Measurements from ENCODE around the gene RAD18. TPM values are rescaled to one million over a fixed set of nuclear protein-coding genes. Genes with fewer than 3 reads are reported as not detected.

RAD18 gene
- total RNA-seq, 3 donors from 2014 or later (not counting 1 experiment from before 2014, with no cell fraction given): 19.8 to 23.3 (median 22.5) TPM

DNA sequence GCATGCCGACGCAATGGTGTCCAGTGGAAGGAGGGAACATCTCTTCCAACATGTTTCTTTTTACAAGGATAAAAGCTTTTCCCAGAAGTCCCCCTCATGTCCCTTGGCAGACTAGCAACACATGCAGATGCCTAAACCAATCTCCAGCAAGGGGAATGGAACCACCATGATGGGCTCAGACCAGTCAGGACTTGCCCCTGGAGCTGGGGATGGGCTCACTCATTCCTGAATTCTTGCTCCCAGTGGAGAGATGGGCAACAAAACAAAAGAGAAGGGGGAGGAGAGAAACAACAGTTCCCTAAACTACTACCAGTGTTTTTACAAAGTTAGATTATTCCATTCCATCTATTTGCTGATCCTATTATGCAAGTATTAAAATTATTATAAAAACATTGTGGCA lies 117.1 kb downstream of the RAD18 start:
- 100% methylated on average over 2 of the region's 2 CpGs for WGBS (ENCODE audit: insufficient coverage)
- Histone ChIP-seq H3K4me1 (ENCODE audit: control insufficient read depth, insufficient read depth, low read length) (no peaks in the 10 kb centered on the region), H3K9me3 (ENCODE audit: control insufficient read depth, insufficient read depth, low read length) (no peaks in the 10 kb centered on the region), H3K27me3 (ENCODE audit: control insufficient read depth, insufficient read depth, low read length) (no peaks in the 10 kb centered on the region), H3K36me3 (ENCODE audit: control insufficient read depth, insufficient read depth, low read length) (no peaks in the 10 kb centered on the region), H3K27ac (ENCODE audit: low read length) (no peak overlapping the region), H3K4me3 (ENCODE audit: low read length) (no peak overlapping the region)
- Mint-ChIP-seq H3K27ac (no peak overlapping the region), H3K27me3 (ENCODE audit: low read depth in 2 of 2) (no peaks in the 10 kb centered on the region), H3K4me1 (no peaks in the 10 kb centered on the region), H3K36me3 (no peaks in the 10 kb centered on the region), H3K9me3 (no peaks in the 10 kb centered on the region), H3K4me3 (no peak overlapping the region)
- ATAC-seq: no peak
- no peak for DNase-seq
- TF ChIP-seq, protein P1, sequence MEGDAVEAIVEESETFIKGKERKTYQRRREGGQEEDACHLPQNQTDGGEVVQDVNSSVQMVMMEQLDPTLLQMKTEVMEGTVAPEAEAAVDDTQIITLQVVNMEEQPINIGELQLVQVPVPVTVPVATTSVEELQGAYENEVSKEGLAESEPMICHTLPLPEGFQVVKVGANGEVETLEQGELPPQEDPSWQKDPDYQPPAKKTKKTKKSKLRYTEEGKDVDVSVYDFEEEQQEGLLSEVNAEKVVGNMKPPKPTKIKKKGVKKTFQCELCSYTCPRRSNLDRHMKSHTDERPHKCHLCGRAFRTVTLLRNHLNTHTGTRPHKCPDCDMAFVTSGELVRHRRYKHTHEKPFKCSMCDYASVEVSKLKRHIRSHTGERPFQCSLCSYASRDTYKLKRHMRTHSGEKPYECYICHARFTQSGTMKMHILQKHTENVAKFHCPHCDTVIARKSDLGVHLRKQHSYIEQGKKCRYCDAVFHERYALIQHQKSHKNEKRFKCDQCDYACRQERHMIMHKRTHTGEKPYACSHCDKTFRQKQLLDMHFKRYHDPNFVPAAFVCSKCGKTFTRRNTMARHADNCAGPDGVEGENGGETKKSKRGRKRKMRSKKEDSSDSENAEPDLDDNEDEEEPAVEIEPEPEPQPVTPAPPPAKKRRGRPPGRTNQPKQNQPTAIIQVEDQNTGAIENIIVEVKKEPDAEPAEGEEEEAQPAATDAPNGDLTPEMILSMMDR (IDR thresholded peaks at IDR 0.05): no peak
- intact Hi-C loops (cut with micrococcal nuclease): no loop called here

GRCh38 chr3:8845641-8846040 lies 117.6 kb downstream of the RAD18 start:
- Histone ChIP-seq H3K4me1 (ENCODE audit: control insufficient read depth, insufficient read depth, low read length) (no peaks in the 10 kb centered on the region), H3K4me3 (ENCODE audit: low read length) (no peak overlapping the region), H3K27ac (ENCODE audit: low read length) (no peak overlapping the region), H3K27me3 (ENCODE audit: control insufficient read depth, insufficient read depth, low read length) (no peaks in the 10 kb centered on the region), H3K36me3 (ENCODE audit: control insufficient read depth, insufficient read depth, low read length) (no peaks in the 10 kb centered on the region), H3K9me3 (ENCODE audit: control insufficient read depth, insufficient read depth, low read length) (no peaks in the 10 kb centered on the region)
- DNase-seq: no peak
- Mint-ChIP-seq H3K4me1 (no peaks in the 10 kb centered on the region), H3K36me3 (no peaks in the 10 kb centered on the region), H3K9me3 (no peaks in the 10 kb centered on the region), H3K27me3 (ENCODE audit: low read depth in 2 of 2) (no peaks in the 10 kb centered on the region), H3K27ac (no peak overlapping the region), H3K4me3 (no peak overlapping the region)
- 100% methylated on average over 1 of the region's 1 CpG for WGBS (ENCODE audit: insufficient coverage)
- intact Hi-C loops (cut with micrococcal nuclease): no loop called here
- TF ChIP-seq, protein P1 (IDR thresholded peaks at IDR 0.05): no peak
- ATAC-seq: no peak

DNA sequence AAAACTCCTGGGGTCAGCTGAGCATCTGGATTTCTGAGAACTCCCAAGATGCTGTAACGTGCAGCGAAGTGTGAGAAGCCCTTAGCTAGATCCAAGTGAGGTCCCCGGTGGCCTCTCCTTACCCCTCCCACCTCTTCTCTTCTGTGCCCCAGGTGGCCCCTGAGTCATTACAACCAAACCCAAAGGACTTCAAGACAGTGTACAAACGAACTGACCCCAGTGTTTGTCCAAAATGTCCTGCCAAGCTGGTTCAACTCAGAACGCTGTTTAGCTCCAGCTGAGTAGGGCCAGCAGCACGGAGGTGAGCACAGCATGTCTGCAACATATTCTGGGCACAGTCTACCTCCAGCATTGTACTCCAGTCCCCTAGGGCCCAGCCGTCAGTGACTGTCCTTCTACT lies 119.9 kb downstream of the RAD18 start:
- Mint-ChIP-seq H3K27ac (no peak overlapping the region), H3K36me3 (no peaks in the 10 kb centered on the region), H3K4me1 (no peaks in the 10 kb centered on the region), H3K9me3 (no peaks in the 10 kb centered on the region), H3K4me3 (no peak overlapping the region), H3K27me3 (ENCODE audit: low read depth in 2 of 2) (no peaks in the 10 kb centered on the region)
- no peak for ATAC-seq
- Histone ChIP-seq H3K4me3 (ENCODE audit: low read length) (no peak overlapping the region), H3K27me3 (ENCODE audit: control insufficient read depth, insufficient read depth, low read length) (no peaks in the 10 kb centered on the region), H3K9me3 (ENCODE audit: control insufficient read depth, insufficient read depth, low read length) (no peaks in the 10 kb centered on the region), H3K4me1 (ENCODE audit: control insufficient read depth, insufficient read depth, low read length) (no peaks in the 10 kb centered on the region), H3K36me3 (ENCODE audit: control insufficient read depth, insufficient read depth, low read length) (no peaks in the 10 kb centered on the region), H3K27ac (ENCODE audit: low read length) (no peak overlapping the region)
- WGBS (ENCODE audit: insufficient coverage): 93% methylated on average over 7 of the region's 7 CpGs
- TF ChIP-seq, protein P1 (IDR thresholded peaks at IDR 0.05): no peak
- intact Hi-C loops (cut with micrococcal nuclease): no loop called here
- DNase-seq: no peak

DNA sequence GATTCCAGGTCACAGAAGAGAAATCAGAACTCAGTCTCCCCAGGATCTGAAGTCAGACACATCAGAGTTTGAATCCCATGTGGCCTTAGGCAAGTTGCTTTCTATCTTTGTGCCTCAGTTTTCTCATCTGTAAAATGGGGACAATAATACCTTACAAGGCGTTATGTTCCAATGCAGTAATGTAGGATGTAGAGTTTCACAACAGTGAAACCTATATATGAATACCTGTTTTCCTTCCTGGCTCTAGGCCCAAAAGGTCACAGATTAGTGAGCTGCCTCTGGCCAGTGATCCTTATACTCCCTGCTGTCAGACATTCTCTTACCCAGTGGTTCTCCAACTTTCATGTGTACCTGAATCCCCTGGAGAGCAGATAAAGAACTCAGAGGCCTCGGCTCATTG lies 121.0 kb downstream of the RAD18 start:
- H3K27me3 ChIP-seq (ENCODE audit: control insufficient read depth, insufficient read depth, low read length): no peaks in the 10 kb centered on the region
- H3K27ac ChIP-seq (ENCODE audit: low read length): no peak overlapping the region
- H3K36me3 ChIP-seq (ENCODE audit: control insufficient read depth, insufficient read depth, low read length): no peaks in the 10 kb centered on the region
- TF ChIP-seq, protein P1 (IDR thresholded peaks at IDR 0.05): no peak
- intact Hi-C loops (cut with micrococcal nuclease): no loop called here
- WGBS (ENCODE audit: insufficient coverage): 89% methylated on average over 1 of the region's 2 CpGs
- Mint-ChIP-seq H3K27ac (no peak overlapping the region), H3K27me3 (ENCODE audit: low read depth in 2 of 2) (no peaks in the 10 kb centered on the region), H3K9me3 (no peaks in the 10 kb centered on the region), H3K4me3 (no peak overlapping the region), H3K4me1 (no peaks in the 10 kb centered on the region), H3K36me3 (no peaks in the 10 kb centered on the region)
- DNase-seq (no peak), ATAC-seq (no peak)
- H3K4me1 ChIP-seq (ENCODE audit: control insufficient read depth, insufficient read depth, low read length): no peaks in the 10 kb centered on the region
- H3K4me3 ChIP-seq (ENCODE audit: low read length): no peak overlapping the region
- H3K9me3 ChIP-seq (ENCODE audit: control insufficient read depth, insufficient read depth, low read length): no peaks in the 10 kb centered on the region

All from natural killer cell (primary cell).